Naive thymus-derived CD4-positive, alpha-beta T cell (primary cell): ENCODE data around the gene SLC19A1. TPM values are rescaled to one million over a fixed set of nuclear protein-coding genes. Genes with fewer than 3 reads are reported as not detected.

Experiments
- ATAC-seq: fragments of 150-1000 bp; cut with Tn5 transposase; 2 replicates; pipeline ENCODE4 v1.10.0; 2021; ENCODE audit warnings: mild to moderate bottlenecking, moderate library complexity
- CTCF ChIA-PET: fragments of 350-600 bp; sonication (Branson Sonifier 250); formaldehyde crosslinking; loops from one replicate; lab custom pipeline; 2021; ENCODE audit warnings: antibody characterized with exemption; lab: Charles Lee
- POLR2A ChIA-PET: fragments of 350-600 bp; sonication (Branson Sonifier 250); formaldehyde crosslinking; loops from one replicate; lab custom pipeline; 2021; ENCODE audit warnings: antibody characterized with exemption, inconsistent platforms; lab: Charles Lee
- DNase-seq, 9 donors: peaks; one replicate each; pipeline versions ENCODE4 v3.0.0 to v3.0.0-alpha.2; 2020 to 2022; ENCODE audit warnings: mixed read lengths in 1 of 9
- H3K27ac ChIP-seq: one replicate; pipeline ENCODE4 v1.7.0; 2013; ENCODE audit warnings: mild to moderate bottlenecking, low read depth, low read length, moderate library complexity
- H3K27me3 ChIP-seq, 2 donors: one replicate each; pipeline ENCODE4 v1.7.0; 2013; ENCODE audit warnings: low read length in 2 of 2, mild to moderate bottlenecking in 2 of 2, moderate library complexity in 2 of 2; ENCODE audit not compliant: control insufficient read depth in 2 of 2, insufficient read depth in 2 of 2
- H3K36me3 ChIP-seq, 3 experiments: 1 replicate in 2 of 3; 2 replicates in 1 of 3; pipeline ENCODE4 v1.7.0; 2013; ENCODE audit warnings: low read length in 3 of 3, mild to moderate bottlenecking in 3 of 3, moderate library complexity in 1 of 3; ENCODE audit not compliant: insufficient read depth in 3 of 3, control insufficient read depth in 2 of 3
- H3K4me1 ChIP-seq, 2 donors: one replicate each; pipeline ENCODE4 v1.7.0; 2013; ENCODE audit warnings: low read length in 2 of 2, mild to moderate bottlenecking in 2 of 2, moderate library complexity in 1 of 2; ENCODE audit not compliant: control insufficient read depth in 2 of 2, insufficient read depth in 2 of 2
- H3K4me3 ChIP-seq: 2 replicates; pipeline ENCODE4 v1.7.0; 2013; ENCODE audit warnings: mild to moderate bottlenecking, low read length
- H3K9me3 ChIP-seq, 3 experiments: 1 replicate in 2 of 3; 2 replicates in 1 of 3; pipeline ENCODE4 v1.7.0; 2013; ENCODE audit warnings: low read length in 3 of 3; ENCODE audit not compliant: control insufficient read depth in 2 of 3
- H3K27ac Mint-ChIP-seq, 9 donors: one replicate each; pipeline ENCODE4 v1.8.0; 2020 to 2022; ENCODE audit warnings: mixed read lengths in 9 of 9, mild to moderate bottlenecking in 8 of 9, moderate library complexity in 5 of 9, inconsistent platforms in 2 of 9
- H3K27me3 Mint-ChIP-seq, 5 donors: one replicate each; pipeline ENCODE4 v1.8.0; 2021 to 2022; ENCODE audit warnings: mixed read lengths in 5 of 5, mild to moderate bottlenecking in 1 of 5
- H3K36me3 Mint-ChIP-seq, 5 donors: one replicate each; pipeline ENCODE4 v1.8.0; 2020 to 2022; ENCODE audit warnings: mixed read lengths in 5 of 5, mild to moderate bottlenecking in 3 of 5, inconsistent platforms in 1 of 5
- H3K4me1 Mint-ChIP-seq, 7 donors: one replicate each; pipeline ENCODE4 v1.8.0; 2020 to 2022; ENCODE audit warnings: mixed read lengths in 7 of 7, mild to moderate bottlenecking in 3 of 7, inconsistent platforms in 1 of 7
- H3K4me3 Mint-ChIP-seq, 10 donors: one replicate each; pipeline ENCODE4 v1.8.0; 2020 to 2022; ENCODE audit warnings: mild to moderate bottlenecking in 10 of 10, mixed read lengths in 10 of 10, moderate library complexity in 6 of 10, inconsistent platforms in 2 of 10
- H3K9me3 Mint-ChIP-seq, 11 donors: one replicate each; pipeline ENCODE4 v1.8.0; 2020 to 2022; ENCODE audit warnings: mixed read lengths in 11 of 11, mild to moderate bottlenecking in 4 of 11, inconsistent platforms in 1 of 11, moderate library complexity in 1 of 11
- intact Hi-C, 2 donors: fragments of 100-400 bp; cut with micrococcal nuclease; formaldehyde crosslinking; loops; one replicate each; pipeline ENCODE4 v1.15.1; 2023
- polyA plus RNA-seq, 2 donors: library from polyadenylated mRNA; unstranded; fragments of 300-500 nt; fragmentation: Illumina TruSeq; gene quantifications; one replicate each; pipeline ENCODE4 v1.2.3, GENCODE V29; 2021
- total RNA-seq, 6 experiments: library from RNA in 5 of 6; stranded (reverse) in 5 of 6; gene quantifications; 1 replicate in 5 of 6; 2 replicates in 1 of 6; pipeline ENCODE4 v1.2.3 and lab custom pipeline; 2021 to 2026

SLC19A1 gene
- total and polyA plus RNA-seq, 7 experiments from 2014 or later: 10.5 to 49.1 (median 15.6) TPM

DNA sequence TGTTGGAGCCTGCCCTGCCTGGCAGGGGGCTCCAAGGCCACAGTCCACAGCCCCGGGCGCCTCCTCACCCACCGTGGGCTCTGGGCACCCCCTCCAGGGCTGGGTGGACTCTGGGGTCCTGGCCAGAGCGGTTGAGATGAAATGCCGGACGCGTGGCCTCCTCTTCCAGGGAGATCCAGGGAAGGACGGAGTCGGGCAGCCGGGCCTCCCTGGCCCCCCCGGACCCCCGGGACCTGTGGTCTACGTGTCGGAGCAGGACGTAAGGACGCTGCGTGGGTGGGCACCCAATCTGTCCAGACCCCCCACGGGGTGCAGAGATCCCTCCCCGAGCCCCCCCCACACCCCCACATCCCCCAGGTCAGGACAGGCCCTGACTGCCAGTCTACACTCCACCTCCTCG is 51.2 kb downstream of the SLC19A1 start:
- Mint-ChIP-seq H3K4me1 (peaks cover 0 to 15% (median 0%) of the 10 kb centered on the region in 7 donors), H3K4me3 (no peak overlapping the region), H3K9me3 (peaks cover 0 to 2% (median 0%) of the 10 kb centered on the region in 11 donors), H3K27me3 (no peaks in the 10 kb centered on the region), H3K36me3 (peaks cover 0 to 3% (median 0%) of the 10 kb centered on the region in 5 donors), H3K27ac (no peak overlapping the region)
- ChIA-PET POLR2A (no interaction called here), CTCF (no interaction called here)
- Histone ChIP-seq H3K4me1 (peaks cover 0 to 4% of the 10 kb centered on the region in 2 donors), H3K27me3 (no peaks in the 10 kb centered on the region), H3K4me3 (no peak overlapping the region), H3K27ac (no peak overlapping the region), H3K36me3 (peaks cover 0 to 21% (median 0%) of the 10 kb centered on the region in 3 experiments), H3K9me3 (no peaks in the 10 kb centered on the region)
- ATAC-seq (no peak), DNase-seq (no peak)
- intact Hi-C loops: no loop called here

DNA sequence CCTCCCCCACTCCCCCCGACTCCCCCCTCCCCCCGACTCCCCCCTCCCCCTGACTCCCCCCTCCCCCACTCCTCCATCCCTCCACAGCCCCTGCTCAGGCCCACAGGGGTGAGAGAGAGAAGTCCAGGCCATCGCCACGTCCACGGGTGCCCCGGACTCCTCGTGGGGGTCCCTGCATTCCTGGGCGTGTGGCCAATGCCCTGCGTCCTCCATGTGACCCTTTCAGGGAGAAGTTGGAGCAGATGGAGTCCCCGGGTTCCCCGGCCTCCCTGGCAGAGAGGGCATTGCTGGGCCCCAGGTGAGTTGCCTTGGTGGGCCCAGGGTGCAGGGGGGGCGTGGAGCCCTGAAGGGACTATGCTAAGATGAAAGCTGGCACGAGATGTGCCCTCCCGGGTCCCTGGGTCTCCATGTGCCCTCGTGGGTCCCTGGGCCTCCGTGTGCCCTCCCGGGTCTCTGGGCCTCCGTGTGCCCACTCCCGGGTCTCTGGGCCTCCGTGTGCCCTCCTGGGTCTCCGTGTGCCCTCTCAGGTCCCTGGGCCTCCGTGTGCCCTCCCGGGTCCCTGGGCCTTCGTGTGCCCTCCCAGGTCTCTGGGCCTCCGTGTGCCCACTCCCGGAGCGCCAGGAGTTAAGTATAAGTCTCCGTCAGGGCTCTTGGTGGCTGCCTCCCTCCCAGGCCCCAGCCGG is 52.0 kb downstream of the SLC19A1 start:
- H3K4me1 Mint-ChIP-seq: peaks cover 0 to 15% (median 0%) of the 10 kb centered on the region in 7 donors
- intact Hi-C loops: no loop called here
- H3K27me3 ChIP-seq: no peaks in the 10 kb centered on the region
- peak overlapping the region in 1 of 10 donors; percentile 38 for H3K4me3 Mint-ChIP-seq
- peaks cover 0 to 2% (median 0%) of the 10 kb centered on the region in 11 donors for H3K9me3 Mint-ChIP-seq
- H3K9me3 ChIP-seq: no peaks in the 10 kb centered on the region
- H3K27ac Mint-ChIP-seq: no peak overlapping the region
- ChIA-PET CTCF (no interaction called here), POLR2A (no interaction called here)
- no peak for ATAC-seq
- no peak for DNase-seq
- H3K27me3 Mint-ChIP-seq: no peaks in the 10 kb centered on the region
- no peak overlapping the region for H3K4me3 ChIP-seq
- no peaks in the 10 kb centered on the region for H3K36me3 Mint-ChIP-seq
- peaks cover 0 to 4% of the 10 kb centered on the region in 2 donors for H3K4me1 ChIP-seq
- peaks cover 0 to 12% (median 0%) of the 10 kb centered on the region in 3 experiments for H3K36me3 ChIP-seq
- no peak overlapping the region for H3K27ac ChIP-seq

GRCh38 chr21:45489722-45489982 is 52.6 kb downstream of the SLC19A1 start:
- H3K27me3 ChIP-seq: no peaks in the 10 kb centered on the region
- Mint-ChIP-seq H3K4me1 (peaks cover 0 to 16% (median 1%) of the 10 kb centered on the region in 7 donors), H3K9me3 (peaks cover 0 to 2% (median 0%) of the 10 kb centered on the region in 11 donors), H3K27me3 (no peaks in the 10 kb centered on the region), H3K27ac (peak overlapping the region in 2 of 9 donors; percentile 17 to 41), H3K36me3 (peaks cover 0 to 1% (median 0%) of the 10 kb centered on the region in 5 donors), H3K4me3 (peak overlapping the region in 1 of 10 donors; percentile 33)
- POLR2A ChIA-PET: no interaction called here
- DNase-seq: no peak
- H3K4me1 ChIP-seq: peaks cover 0 to 4% of the 10 kb centered on the region in 2 donors
- CTCF ChIA-PET: no interaction called here
- no peak overlapping the region for H3K4me3 ChIP-seq
- H3K27ac ChIP-seq: no peak overlapping the region
- H3K36me3 ChIP-seq: peaks cover 0 to 7% (median 0%) of the 10 kb centered on the region in 3 experiments
- intact Hi-C loops: no loop called here
- no peak for ATAC-seq
- H3K9me3 ChIP-seq: no peaks in the 10 kb centered on the region

DNA sequence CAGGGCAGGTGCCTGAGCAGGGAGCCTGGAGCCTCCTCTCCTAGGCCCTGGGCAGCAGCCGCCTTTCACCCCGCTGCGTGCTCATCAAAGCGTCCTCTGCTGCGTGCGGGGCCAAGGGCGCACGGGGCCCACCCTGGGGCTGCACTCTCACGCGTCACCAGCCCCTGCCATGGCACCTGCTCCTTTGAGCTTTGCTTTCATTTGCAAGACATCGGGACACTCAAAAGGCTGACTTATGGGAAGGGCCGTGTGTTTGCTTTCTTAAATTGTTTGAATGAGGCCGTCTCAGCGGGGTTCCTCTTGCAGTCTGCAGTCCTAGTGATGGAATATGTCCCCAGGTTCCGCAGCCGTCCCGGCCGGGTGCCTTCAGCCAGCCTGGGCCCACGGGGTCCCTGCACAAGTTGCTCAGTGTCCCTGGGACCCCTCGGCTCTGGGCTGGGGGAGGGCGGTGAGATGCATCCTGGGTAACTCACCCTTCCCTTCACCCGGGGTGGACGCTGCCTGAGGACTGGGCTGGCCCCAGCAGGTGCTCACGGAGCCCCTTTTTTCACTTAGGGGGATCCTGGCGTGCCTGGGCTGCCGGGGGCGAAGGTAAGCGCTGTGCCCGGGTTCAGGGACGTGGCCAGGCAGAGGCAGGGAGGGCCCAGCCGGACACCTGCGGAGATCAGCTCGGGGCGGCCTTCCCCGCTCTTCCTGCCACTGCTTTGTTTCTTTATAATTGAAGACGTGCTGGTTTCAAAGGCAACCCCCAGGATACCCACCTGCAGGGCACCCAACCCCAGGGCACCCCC is 53.1 kb downstream of the SLC19A1 start:
- Mint-ChIP-seq H3K4me3 (peak overlapping the region in 2 of 10 donors; percentile 25 to 33), H3K4me1 (peaks cover 0 to 21% (median 6%) of the 10 kb centered on the region in 7 donors), H3K27ac (peak overlapping the region in 2 of 9 donors; percentile 17 to 49), H3K36me3 (peaks cover 0 to 5% (median 4%) of the 10 kb centered on the region in 5 donors), H3K9me3 (peaks cover 0 to 4% (median 0%) of the 10 kb centered on the region in 11 donors), H3K27me3 (no peaks in the 10 kb centered on the region)
- no peaks in the 10 kb centered on the region for H3K9me3 ChIP-seq
- ATAC-seq: no peak
- H3K4me1 ChIP-seq: peaks cover 0 to 4% of the 10 kb centered on the region in 2 donors
- POLR2A ChIA-PET: no interaction called here
- H3K4me3 ChIP-seq: no peak overlapping the region
- no peak overlapping the region for H3K27ac ChIP-seq
- peak in 1 of 9 donors; percentile 13 for DNase-seq
- H3K36me3 ChIP-seq: peaks cover 0 to 4% (median 0%) of the 10 kb centered on the region in 3 experiments
- no peaks in the 10 kb centered on the region for H3K27me3 ChIP-seq
- intact Hi-C loops: no loop called here
- CTCF ChIA-PET: interaction anchor here (0.6 kb wide), 1 partner anchor 113 kb away, joined by 3 read pairs; no protein-coding TSS in a partner anchor

DNA sequence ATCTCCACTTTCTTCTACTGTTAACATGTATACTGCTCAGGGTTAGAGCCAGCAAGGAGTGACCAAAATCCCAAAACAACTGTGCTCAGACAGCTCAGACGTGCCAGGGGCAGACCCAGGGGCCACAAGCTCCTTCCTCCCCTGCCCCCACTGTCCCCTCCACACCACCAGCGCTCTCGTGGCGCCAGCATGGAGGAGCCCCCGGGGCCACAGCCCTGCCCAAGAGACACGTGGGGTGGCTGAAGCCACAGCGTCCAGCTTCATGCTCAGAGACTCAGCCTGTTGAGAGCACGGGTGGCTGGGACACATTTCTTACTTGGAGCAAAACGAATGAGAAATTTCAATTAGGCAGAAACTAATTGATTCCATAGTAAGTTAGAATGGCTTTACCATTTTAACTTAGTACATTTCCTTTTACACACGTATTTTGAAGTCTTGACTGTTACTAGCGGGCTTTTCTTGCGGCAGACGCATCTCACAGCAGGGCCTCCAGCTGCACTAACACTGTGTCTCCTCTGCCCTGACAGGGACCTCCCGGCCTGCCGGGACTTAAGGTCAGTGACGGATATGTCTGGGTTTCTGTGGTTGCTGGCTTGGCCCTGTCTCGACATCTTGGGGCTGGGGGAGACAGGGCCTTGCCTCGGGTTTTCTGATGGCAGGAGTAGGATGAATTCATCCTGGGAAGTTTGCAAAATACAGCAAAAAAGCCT is 54.2 kb downstream of the SLC19A1 start:
- ChIA-PET POLR2A (no interaction called here), CTCF (interaction anchor here (1.0 kb wide), 1 partner anchor 10 kb away, joined by 3 read pairs; no protein-coding TSS in a partner anchor)
- Histone ChIP-seq H3K9me3 (no peaks in the 10 kb centered on the region), H3K4me1 (peaks cover 0 to 10% of the 10 kb centered on the region in 2 donors), H3K36me3 (no peaks in the 10 kb centered on the region), H3K27ac (no peak overlapping the region), H3K4me3 (no peak overlapping the region), H3K27me3 (no peaks in the 10 kb centered on the region)
- H3K27ac Mint-ChIP-seq: peak overlapping the region in 2 of 9 donors; percentile 48 to 72
- H3K4me1 Mint-ChIP-seq: peaks cover 3 to 32% (median 14%) of the 10 kb centered on the region in 7 donors
- H3K36me3 Mint-ChIP-seq: peaks cover 0 to 8% (median 4%) of the 10 kb centered on the region in 5 donors
- peaks cover 0 to 5% (median 0%) of the 10 kb centered on the region in 11 donors for H3K9me3 Mint-ChIP-seq
- peak overlapping the region in 1 of 10 donors; percentile 34 for H3K4me3 Mint-ChIP-seq
- intact Hi-C loops: no loop called here
- no peaks in the 10 kb centered on the region for H3K27me3 Mint-ChIP-seq
- DNase-seq (no peak), ATAC-seq (no peak)

- Mint-ChIP-seq H3K9me3 (peaks cover 0 to 5% (median 0%) of the 10 kb centered on the region in 11 donors), H3K27me3 (no peaks in the 10 kb centered on the region), H3K36me3 (peaks cover 0 to 8% (median 4%) of the 10 kb centered on the region in 5 donors), H3K4me1 (peaks cover 6 to 40% (median 20%) of the 10 kb centered on the region in 7 donors), H3K27ac (peak overlapping the region in 2 of 9 donors; percentile 46 to 78), H3K4me3 (no peak overlapping the region)
- ChIA-PET CTCF (interaction anchor here (1.0 kb wide), 1 partner anchor 9 kb away, joined by 3 read pairs; no protein-coding TSS in a partner anchor), POLR2A (no interaction called here)
- H3K4me3 ChIP-seq: no peak overlapping the region
- no peak for DNase-seq
- H3K9me3 ChIP-seq: no peaks in the 10 kb centered on the region
- no peaks in the 10 kb centered on the region for H3K36me3 ChIP-seq
- H3K27me3 ChIP-seq: no peaks in the 10 kb centered on the region
- peaks cover 0 to 15% of the 10 kb centered on the region in 2 donors for H3K4me1 ChIP-seq
- ATAC-seq: no peak
- no peak overlapping the region for H3K27ac ChIP-seq
- intact Hi-C loops: no loop called here
Measured at GRCh38 chr21:45487161-45487806, 55.0 kb downstream of the SLC19A1 start.
